ENCODE measurements around the gene XAF1.

GRCh38 chr17:6755731-6756184 lies at the start of gene XAF1:
- TF ChIP-seq CTCF (IDR thresholded peaks at IDR 0.05) (no peak), POLR2A (IDR thresholded peaks at IDR 0.05) (no peak)

All from body of pancreas (tissue), 4 donors.